GM21786 (cell line): Measurements from ENCODE around the gene ROBO2.

Experiments
- ATAC-seq: cut with Tn5 transposase; IDR thresholded peaks from one replicate; pipeline ENCODE4 v1.9.1; 2021; ENCODE audit not compliant: unreplicated experiment

Gene ROBO2

DNA sequence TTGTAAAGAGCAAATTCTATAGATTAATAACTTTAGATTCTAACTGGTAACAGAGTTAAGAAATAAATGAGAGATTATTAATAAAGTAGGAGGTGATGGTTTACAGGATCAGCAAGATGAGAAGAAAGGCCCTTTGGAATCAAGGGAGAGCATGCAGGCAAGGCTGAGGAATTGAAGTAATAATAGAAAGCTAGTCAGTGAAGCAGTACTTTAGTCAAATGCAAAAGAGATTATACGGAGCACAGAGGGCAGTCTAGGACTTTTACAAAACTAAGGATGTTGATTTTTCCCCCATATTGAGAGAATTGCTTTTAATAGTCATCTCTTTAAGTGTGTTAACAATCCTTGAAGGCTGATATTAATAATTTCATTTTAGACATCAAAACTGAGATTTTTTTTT, 146.4 kb downstream of the ROBO2 start:
- ATAC-seq = no peak

DNA sequence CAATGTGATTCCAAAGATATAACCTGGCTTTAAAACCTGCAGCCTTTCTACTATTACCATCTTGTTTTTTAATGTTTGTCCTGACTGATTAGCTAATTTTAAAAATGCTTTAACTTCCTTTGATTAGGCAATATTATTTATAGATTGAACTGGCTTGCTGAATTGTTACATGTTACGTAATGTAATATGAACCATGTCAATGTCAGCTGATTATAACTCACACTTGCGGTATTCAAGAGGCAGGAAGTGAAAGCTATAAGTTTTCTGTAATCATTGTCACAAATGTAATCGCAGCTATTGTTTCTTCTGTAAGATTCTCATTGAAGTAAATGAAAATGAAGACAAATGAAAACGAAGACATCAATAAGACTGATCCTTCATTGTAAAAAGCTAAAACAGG, 146.8 kb downstream of the ROBO2 start:
- ATAC-seq = no peak

DNA sequence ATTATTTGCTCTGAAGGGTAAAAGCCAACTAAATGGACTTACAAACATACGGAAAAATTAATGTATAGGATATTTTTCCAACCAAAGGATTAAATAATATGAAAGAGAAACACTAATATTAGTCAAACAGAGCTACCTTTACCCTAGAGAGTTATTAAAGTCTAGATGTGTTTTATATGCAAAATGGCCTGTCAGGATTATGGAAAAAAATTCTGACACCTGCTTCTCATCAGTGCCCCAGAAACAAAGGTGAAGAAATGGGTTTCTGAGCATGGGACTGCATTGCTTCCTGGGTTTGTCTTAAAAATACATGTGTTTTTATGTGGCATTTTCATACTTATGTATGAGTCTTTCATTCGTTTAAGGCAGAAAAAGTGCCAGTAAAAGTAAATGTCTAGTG, 148.3 kb downstream of the ROBO2 start:
- ATAC-seq = no peak

DNA sequence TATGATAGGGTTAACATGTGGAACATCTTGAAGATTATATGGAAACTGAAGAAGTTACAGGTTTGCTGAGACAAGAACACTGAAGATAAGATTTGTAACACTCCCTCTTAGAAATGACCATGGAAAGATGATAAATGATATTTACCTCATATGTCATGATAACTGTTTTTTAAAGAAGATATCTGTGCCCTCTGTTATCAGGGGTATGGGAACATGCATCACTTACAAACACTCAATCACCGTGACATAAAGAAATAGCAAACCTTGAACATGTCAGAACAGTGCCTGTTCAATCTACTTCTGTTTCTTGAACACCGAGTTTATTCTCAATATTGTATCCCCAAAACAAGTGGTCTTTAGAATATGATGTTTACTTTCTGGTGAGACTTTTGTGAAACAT, 149.4 kb downstream of the ROBO2 start:
- no peak for ATAC-seq

DNA sequence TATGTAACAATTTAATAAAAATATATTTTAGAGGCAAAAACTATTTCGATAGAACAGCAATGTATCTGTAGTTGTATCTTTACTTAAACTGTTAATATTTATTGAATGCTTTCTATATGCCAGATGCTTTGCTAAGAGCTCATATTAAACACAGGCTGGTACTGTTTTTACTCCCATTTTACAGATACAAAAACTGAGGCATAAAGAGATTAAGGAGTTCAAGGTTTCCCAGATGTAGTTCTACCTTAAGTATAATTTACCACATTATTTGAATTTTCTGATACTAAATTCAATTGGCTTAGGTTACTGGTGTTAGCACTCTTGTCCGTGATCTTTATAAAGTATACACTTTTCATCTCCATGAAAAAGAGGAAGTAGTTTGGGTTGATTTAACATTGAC, 149.8 kb downstream of the ROBO2 start:
- no peak for ATAC-seq

DNA sequence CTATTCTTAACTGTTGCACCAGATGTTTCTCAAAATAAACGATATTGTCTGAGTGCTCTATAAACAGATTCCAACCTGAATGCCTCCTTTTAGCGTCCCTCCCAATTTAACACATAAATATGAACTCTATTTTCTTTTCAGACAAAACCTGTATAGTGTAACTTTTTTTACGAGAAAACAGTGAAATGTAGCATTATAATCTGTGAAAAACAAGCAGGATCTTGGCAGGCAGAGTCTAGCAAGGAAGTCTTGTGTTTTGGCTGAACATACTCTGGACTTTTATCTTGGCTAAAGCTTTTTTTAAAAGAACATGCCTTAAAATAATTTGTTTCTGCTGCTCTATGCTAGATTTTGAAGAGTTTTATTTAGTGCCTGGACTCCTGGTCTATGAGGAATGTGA, 150.5 kb downstream of the ROBO2 start:
- no peak for ATAC-seq

DNA sequence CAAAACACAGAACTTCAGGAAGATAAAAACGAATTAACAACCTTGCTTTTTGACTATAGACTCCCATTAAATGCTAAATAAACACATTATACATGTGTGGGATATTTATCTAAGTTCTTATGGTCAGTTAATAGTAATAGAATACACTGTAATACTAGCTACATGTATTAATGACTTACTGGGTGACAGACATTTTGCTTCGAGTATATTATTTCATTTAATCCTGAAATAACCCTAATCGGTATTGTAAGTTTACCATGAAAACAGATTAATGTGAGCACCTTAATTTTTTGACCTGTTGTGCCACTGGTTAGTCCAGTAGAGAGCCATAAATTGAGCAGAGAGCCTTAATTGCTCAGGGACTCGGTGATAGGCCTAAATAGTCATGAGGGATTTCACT, 151.1 kb downstream of the ROBO2 start:
- no peak for ATAC-seq

DNA sequence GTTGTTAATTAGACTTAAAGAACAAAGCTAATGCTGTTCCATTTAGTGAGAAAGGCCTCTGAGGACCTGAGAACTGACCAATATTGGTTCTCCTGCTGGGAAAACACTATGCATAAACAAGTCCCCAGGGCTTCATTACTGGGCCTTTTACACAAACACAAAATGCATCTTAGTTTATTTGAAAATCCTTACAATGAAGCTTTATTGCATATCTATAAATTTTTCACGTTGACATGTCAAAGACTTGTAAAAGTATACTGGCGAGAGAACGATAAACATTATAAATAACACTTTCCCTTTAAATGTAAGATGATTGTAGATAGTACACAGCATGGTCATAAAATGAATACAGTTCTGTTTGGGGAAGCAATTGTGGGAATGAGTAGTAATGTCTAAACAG, 151.7 kb downstream of the ROBO2 start:
- no peak for ATAC-seq

DNA sequence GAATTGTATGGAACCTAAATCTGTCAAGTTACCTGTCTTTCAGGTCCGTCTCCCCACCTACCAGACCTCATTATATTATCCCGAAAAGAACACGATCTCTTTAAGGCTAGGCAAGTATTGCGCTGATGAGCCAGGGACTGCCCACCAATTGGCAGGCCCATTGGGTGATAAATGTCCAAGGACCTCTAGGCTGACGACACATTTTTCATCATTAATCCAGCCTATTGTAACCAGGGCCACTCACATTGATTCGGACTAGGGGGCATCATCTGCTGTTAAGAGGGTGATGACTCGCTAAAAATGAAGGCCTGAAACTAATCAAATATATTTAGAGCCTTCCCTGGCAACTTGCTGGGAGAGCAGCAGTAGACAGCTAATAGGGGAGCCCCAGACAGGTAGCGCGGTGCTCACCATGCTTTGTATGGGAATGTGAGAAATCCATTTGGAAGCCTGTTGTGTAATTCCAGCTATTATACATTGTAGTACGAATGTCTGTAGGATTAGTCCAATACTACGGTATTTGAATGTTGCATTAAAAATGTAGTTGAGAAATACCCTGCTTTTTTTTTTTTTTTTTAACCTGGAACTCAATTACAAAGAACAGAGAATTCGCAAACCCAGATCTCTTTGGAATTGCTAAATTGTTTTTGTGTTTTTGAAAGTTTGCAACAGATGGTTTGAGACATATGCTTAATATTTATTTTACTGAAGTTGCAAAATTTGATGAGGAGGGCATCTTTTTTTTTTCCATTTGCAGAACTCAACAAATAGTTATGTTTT, 156.1 kb downstream of the ROBO2 start:
- ATAC-seq = no peak

DNA sequence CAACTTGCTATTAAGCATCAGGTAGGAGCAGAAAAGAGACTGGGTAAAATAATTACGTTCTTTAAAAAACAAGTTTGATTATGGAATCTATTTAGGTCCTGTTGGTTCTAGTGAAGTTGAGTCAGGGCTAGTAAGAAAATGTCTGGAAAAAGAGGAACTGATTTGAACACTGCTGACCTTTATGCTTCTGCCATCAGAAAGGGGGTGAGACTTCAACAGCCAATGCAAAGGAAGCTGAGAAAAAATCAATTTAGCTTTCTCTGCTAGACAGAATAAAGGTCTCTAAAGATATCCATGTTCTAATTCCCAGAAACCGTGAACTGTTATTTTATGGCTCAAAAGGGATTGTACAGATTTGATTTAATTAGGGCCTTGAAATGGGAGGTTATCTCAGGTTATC, 157.5 kb downstream of the ROBO2 start:
- ATAC-seq = no peak

DNA sequence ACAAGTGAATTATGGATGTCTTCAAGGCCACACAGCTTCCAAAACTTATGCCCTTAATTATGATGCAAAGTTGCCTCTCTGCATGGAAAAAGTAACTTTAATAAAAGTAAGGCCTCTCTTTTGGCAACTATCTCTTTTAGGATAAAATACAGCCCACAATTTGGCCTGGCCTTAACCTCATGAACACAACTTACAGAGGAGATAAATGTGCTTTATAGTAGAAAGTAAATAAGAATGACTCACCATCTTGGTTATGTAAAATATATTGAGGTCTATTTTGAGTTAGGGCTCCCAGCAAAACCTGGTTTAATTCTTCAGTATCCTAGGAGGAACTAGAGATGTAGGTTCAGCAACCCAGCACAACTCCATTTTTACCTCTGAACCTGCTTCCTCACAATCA, 164.0 kb downstream of the ROBO2 start:
- ATAC-seq = no peak

DNA sequence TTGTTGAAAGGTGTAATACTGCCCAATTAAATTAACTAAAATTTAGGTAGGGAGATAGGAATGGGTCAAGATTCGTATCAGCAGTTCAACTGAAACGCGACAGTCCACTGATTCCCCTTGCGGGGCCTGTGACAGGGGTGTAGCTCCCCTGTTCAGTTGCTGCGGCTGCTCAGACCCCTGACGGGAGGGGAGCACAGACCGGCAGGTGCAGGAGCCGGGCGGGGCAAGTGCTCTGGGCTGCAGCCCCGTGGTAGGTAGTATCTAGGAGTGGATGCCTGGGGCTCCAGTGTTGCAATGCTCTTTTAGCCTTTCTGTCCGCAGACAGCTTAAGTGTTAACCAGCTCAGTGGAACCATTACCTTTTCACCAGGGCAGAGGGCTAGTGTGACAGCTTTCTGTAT, 164.9 kb downstream of the ROBO2 start:
- ATAC-seq = no peak

DNA sequence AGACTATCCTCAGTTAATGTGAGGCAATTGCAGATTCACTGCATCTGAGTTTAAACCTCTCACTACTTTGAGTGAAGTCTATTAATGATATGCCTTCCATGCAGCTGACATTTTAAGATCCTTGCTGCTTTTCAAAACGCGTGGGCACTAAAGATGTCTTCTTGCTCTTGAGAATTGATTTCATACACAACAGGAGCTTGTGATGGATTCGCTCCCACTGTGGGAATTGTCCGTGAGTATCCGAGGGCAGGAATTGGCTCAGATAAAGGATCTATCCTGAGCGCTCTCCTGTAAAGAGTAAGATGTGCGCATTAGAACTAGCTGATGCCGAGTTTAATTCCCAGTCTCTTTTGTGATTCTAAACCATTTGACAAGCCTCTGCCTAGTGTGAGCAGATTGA, 167.9 kb downstream of the ROBO2 start:
- no peak for ATAC-seq

DNA sequence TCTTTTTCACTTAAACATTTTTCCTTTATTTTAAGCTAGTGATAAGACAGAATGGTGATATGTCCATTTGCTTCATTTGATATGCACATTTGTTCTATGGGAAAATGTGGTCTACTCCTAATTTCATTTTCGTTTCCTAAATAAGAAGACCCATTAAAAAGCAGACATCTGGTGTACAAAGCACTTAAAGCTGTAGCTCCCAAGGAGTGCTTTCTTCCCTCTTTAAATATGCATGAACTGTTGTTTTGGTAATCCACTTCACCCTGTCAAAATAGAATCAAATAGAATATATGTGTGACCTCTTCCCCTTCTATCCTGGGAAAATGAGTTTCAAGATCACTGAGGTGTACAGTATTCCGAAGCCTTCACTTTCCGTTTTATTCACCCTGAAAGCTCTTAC, 182.8 kb downstream of the ROBO2 start:
- ATAC-seq = no peak

DNA sequence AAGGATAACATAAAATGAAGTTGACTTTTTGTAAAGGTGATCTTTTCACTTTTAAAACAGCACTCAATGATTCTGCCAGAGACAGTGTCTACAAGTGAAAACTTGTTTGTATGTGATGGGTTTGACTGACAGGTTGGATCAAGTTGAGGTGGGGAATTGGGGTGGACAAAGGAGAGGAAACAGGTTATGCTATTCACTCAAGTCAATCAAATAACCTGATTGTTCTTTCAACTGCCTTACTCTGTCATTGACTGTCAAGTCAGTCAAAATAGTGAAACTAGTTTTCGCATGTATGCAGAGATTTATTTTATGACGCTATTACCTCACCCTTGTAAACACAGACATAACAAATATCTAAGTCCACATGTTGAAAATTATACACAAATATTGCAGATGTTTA, 187.7 kb downstream of the ROBO2 start:
- no peak for ATAC-seq

DNA sequence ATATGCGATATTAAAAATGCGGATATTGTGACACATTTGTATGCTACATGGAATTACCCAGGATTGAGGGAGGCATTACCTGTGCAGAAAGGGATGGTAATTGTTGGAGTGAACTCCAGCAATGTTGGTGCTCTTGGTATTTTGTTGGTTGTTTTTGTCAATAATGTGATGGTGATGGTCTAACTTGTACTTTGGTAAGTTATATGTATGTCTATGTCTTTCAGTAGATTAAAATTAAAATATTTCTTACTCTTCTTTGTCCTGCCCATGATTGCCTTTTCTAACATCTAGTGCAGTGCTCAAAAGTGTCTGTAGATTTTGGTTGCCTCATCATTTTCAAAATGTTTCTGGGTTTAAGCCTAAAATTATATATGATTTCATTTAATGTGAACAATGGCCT, 192.7 kb downstream of the ROBO2 start:
- no peak for ATAC-seq

DNA sequence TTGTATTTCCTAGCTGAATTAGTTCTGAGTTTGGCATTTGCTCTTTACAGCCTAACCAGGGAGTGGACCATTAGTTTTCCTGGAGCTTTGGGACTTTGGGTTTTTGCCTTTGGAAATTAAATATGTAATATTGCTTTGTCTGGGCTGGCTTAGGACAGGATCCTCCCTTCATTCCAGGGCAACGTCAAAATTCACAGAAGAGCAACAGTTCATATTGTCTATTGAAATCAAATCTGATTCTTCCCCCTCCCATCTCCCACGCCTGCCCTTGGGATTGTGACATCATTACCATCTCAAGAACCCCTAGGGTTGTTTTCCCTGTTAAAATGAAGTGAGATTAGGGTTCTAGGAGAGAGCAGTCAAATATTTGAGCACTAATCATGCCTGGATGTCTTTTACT, 194.1 kb downstream of the ROBO2 start:
- ATAC-seq = no peak

DNA sequence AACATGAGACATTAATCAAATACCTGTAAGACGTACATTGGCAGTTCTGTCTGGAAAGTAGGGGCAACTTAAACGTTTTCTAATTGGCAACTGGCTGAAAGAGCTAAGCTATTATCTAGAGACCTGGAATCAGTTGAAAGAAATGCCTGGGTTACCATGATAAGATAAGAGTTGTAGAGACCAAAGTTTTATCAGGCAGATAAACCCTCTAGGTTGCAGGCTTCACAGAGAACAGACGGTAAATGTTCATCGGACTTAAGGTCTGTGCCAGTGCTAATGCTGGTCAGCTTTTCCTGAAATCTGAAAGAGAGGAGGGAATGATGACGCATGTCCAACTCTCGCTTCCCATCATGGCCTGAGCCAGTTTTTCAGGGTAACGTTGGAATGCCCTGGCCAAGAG, 196.2 kb downstream of the ROBO2 start:
- ATAC-seq = no peak

DNA sequence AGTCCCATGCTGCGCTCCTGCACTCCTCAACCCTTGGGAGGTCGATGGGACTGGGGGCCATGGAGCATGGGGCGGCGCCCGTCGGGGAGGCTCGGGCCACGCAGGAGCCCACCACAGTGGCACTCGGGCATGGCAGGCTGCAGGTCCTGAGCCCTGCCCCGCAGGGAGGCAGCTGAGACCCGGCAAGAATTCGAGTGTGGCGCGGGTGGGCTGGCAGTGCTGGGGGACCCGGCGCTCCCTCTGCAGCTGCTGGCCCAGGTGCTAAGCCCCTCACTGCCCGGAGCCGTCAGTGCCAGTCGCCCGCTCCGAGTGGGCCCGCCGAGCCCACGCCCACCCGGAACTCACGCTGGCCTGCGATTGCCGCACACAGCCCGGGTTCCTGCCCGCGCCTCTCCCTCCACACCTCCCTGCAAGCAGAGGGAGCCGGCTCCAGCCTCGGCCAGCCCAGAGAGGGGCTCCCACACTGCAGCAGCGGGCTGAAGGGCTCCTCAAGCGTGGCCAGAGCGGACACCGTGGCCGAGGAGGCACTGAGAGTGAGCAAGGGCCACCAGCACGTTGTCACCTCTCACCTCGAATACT, 200.3 kb downstream of the ROBO2 start:
- no peak for ATAC-seq

DNA sequence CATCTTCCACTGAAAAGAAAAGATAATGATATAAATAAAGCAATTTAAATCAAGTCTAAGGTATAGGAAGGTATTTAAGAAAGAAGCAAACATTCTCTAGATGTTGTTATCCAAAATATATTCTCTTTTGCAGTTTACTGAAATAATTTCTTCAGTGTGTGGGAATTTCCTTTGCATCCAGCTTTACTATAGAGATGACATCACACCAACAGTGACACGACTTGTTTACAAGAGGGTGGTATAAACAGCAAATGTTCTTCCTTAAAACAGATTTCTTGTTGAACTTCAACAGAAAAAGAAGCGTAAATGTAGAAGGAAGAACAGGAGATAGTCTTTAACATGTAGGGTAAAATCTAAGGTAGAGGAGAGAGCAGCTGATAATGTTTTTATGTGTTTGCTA, 202.5 kb downstream of the ROBO2 start:
- no peak for ATAC-seq

DNA sequence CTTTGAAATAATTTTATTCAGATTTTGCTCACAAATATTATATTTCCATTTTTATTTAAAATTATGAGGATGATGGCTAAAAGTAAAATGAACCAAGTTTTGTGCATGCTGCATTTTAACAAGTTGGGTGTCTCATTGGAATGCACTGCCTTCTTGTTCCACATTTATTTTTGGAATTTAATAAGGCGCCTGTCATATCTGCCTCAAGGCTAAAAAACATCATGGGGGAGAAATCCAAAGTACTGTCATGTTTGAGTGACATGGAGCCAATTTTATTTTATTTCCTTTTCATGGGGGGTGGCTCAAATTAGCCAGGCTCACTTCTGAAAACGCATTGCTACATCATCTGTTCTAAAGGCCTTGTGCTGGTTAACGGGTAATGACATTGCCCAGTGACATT, 205.1 kb downstream of the ROBO2 start:
- ATAC-seq = no peak

DNA sequence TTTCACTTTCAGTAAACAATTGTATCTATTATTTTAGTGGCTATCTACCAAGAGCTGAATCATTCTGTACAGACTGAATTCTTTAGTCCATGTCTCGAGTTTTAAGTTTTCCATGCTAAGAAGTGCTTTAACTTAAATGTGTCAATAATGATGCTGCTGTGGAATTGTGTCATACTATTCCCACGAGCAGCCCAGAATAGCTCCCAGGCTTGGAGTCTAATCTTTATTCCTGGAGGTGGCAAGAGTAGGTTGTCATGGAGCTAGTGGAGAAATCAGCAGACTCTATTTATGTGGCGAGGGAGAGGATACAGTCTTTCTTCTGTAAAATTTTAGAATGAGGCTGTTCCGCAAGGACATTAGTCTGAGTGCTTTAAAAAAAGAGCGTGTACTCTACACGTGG, 207.2 kb downstream of the ROBO2 start:
- no peak for ATAC-seq

DNA sequence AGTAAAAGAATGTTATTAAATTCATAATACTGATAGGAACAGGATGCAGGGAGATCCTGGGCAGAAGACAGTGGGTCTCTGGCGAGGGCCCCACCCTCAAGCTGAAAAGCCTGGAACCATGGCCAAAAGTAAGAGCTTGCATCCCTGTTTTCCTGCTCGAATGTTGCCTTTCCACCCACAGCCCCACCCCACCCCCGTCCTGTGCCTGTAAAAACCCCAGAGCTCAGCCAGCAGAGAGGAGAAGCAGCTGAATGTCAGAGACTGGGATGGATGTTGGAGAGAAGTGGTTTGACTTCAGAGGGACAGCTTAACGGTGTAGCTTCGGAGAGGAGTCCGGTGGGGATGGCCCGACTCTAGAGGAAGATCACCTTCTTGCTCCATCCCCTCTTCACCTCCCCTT, 207.9 kb downstream of the ROBO2 start:
- no peak for ATAC-seq
